ENCODE data around the gene FMNL3.
"Not testable (repeated sequence)": the region's sequence is repeated elsewhere in the genome, so short reads cannot be mapped to it uniquely, and the experiment has no call there.

FMNL3 gene

DNA sequence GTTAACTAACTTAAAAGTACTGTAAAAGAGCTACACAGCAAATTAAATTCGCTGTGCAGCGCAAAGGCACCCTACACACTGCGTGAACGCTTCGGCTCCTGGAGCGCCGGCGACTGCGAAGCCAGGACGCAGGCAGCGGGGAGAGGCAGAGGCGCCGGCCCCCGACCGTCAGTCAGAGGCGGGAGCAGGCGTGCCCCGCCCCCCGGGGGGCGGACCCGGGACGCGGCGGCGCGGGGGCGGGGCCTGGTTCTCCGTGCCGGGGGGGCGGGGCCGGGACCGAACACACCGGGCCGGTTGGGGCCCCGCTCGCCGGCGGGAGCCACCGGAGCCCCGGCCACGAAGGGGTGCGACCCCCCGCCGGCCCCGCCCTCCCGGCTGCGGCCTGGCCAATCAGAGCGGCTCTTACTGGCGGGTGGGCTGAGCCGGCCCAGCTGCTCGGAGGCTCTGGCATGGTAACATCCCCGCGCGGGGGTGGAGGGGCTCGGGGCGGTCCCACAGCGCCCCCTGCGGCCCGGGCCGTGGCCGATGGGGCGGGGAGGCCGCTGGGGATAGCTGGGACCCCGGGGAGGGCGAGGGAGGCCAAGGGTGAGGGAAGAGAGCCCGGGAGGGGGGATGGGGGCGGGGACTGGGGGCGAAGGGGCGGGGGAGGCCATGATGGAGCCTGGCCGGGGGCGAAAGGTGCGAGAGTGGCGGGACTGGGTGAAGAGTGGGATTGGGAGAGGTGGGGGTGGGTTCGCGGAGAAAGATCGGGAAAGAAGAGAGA, 83.9 kb downstream of the FMNL3 start, which contains the start of gene PRPF40B:
Gene PRPF40B (plus strand): TSS at position 420 of the 763 bp plus-strand sequence. CDS start 30 bp downstream, at position 450.
- intact Hi-C loops (cut with DNase I): no loop called here

DNA sequence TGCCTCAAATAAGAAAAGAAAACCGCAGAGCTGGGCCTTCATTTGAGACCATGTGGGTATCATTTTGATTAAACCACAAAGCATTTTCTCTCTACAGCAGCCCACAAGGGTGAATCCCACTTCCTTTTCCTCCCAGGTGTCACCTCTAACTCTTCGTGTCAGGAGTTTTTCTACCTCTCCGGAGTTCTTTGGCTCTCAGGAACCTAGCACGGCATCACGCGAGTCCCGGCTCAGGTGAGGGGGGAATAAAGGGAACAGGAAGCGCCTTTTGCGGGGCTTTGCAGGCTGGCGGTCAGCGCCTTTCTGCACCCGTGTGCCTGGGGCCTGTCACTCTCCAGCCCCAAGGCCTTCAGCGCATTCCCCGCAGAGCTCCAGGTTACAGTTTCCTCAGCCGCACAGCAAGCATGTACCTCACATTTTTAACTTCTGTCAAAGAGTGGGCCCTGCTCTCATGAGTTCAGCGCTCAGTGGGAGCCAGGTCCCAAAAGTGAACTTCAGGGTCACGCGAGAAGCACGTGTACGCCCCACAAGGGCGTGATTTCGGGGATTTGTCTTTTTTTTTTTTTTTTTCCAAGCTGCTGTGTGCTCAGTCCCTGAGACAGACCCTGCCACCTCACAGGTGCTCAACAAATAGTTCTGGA, 84.6 kb downstream of the FMNL3 start:
- peak in 17 of 42 donors; percentile 14 to 60 (median 27) for DNase-seq
- intact Hi-C loops (cut with DNase I): no loop called here

More for the DNA sequence above, 83.9 kb downstream of the FMNL3 start, which contains the start of gene PRPF40B:
- DNase-seq: peak; percentile 62 to 94 (median 88)

DNA sequence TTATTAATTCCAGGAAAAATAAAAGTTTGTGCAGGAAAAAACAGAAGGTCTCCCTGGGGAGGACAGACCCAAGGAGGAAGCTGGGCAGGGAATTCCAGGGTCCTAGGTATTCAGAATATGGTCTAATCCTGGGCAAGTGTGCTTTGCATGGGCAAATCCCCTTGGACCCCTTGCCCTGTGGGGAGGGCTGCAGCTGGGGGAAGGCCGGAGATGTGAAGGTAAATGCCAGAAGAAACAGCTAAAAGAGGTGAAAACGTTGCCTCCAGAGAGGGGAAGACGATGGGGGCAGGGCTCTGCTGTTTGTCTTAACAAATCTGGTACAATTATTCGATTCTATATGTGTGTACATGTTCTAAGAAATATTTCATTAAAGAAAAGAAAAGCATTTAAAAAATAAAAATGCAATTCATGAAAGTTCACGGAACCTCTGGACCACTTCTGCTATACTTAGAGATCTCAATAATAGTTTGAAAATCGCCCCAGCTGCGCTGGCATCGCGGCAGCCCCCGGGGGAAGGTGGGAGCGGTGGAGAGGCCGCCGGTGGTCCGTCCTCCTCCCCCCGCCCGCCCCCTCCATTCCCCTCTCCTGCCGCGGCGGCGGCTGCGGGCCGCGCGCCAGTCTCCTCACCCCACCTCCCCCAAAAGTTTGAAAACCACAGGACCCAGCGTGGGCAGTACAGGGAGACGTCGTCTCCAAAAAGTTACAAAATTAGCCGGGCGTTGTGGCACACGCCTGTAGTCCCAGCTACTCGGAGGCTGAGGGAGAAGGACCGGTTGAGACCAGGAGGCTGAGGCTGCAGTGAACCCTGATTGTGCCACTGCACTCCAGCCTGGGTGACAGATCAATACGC, 85.3 kb downstream of the FMNL3 start:
- DNase-seq: peak in 1 of 42 donors; percentile 32
- intact Hi-C loops (cut with DNase I): no loop called here

DNA sequence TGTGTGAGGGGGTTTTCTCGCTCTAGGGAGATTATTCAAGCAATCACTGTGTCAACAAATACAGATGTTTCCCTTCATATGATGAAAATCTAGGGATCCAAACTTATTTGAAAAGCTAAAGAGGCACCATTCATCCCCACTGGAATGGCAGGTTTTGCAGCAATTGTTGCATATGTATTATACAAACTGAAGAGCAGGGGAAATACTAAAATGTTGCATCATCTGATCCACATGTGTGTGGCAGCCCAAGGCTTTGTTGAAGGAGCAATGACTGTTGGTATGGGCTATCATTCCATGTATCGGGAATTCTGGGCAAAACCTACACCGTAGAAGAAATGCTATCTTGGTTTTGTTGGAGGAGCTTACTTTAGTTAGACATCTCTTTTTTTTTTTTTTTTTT, 87.9 kb downstream of the FMNL3 start:
- no peak for DNase-seq
- intact Hi-C loops (cut with DNase I): no loop called here

DNA sequence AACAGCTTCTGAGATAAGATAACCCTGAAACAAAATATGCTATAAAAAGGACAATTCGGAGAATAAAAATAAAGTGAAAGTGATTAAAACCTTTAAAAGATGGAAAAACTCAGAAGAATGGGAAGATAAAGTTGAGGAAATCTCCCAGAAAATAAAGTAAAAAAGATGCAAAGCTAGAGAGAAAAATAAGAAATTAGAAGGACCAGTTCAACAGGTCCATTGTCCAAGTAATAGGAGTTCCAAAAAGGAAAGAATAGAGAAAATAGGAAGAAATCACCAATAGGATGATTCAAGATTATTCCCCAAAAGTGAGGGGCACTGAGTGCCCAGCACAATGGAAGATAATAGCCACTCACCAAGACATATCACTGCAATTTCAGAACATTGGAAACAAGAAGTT, 88.6 kb downstream of the FMNL3 start:
- intact Hi-C loops (cut with DNase I): no loop called here
- DNase-seq: no peak

DNA sequence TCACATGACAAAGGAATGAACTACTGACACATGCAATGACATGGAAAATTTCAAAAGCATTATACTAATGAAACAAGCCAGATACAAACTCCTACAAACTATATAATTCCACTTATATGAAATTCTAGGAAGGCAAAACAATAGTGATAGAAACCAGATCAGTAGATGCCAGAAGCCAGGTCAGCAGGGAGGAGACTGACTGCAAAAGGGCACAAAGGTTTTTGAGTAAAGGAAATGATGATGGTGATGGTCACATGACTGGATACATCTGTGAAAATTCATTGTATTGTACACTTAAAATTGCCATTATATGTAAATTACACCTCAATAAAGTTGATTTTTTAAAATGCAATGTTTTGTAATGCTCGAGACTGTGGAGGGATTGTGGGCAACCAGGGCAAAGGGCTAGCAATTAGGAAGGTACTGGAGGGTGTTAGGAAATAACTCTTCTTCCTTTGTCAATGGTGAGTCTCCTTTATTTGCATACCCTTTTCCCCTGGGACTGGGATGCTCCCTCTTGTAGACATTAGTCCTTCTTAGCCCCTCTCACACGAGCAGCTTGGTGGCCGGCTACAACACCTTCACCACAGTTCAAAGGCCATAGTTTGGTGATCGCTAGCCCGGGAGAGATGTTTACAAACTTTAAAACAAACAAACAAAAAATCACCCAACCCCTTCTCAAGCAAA, 90.5 kb downstream of the FMNL3 start:
- no peak for DNase-seq
- intact Hi-C loops (cut with DNase I): no loop called here

DNA sequence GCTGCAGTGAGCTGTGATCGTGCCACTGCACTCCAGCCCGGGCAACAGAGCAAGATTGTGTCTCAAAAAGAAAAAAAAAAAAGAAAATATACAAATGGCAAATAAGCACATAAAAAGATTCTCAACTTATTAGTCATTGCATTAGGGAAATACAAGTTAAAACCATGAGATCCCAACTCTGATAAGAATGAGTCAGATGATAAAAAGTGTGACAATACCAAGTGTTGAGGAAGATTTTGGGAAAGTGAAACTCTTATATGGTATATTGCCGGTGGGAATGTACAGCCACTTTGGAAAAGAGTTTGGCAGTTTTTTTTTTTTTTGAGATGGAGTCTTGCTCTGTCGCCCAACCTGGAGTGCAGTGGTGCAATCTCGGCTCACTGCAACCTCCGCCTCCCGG, 91.5 kb downstream of the FMNL3 start:
- DNase-seq: no peak
- intact Hi-C loops (cut with DNase I): no loop called here

DNA sequence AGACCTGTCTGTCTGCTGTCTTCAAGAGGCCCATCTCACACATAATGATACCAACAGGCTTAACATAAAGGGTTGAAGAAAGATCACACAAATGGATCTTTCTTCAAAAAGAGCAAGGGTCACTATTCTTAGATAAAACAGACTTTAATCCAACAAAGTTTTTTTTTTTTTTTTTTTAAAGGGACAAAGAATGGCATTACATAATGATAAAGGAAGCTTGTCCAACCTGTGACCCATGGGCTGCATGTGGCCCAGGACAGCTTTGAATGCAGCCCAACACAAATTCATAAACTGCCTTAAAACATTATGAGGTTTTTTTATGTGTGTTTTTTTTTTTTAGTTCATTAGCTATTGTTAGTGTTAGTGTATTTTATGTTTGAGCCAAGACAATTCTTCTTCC, 95.0 kb downstream of the FMNL3 start:
- intact Hi-C loops (cut with DNase I): no loop called here
- no peak for DNase-seq

DNA sequence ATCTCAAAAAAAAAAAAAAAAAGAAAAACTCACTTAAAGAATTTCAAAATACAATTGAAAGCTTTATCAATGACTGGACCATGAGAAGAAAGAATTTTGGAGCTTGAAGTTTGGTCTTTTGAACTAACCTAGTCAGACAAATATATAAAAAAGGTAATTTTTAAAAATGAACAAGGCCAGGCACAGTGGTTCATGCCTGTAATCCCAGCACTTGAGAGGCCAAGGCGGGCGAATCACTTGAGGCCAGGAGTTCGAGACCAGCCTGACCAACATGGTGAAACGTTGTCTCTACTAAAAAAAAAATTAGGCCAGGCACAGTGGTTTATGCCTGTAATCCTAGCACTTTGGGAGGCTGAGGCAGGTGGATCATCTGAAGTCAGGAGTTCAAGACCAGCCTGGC, 96.4 kb downstream of the FMNL3 start:
- intact Hi-C loops (cut with DNase I); DNase-seq: not testable (repeated sequence)

DNA sequence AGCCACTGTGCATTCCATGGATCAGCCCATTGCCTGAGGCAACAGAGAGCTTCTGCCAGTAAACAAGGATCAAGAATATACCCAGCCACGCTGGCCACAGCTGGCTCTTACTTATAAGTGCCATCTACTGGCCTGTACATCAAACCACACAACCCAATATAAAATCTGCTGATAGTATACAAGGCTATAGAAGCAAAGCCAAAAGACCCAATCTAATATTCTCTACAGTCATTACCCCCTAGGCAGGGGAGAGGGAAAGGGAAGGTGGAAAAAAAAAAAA, 97.4 kb downstream of the FMNL3 start:
- intact Hi-C loops (cut with DNase I): no loop called here
- DNase-seq: no peak

DNA sequence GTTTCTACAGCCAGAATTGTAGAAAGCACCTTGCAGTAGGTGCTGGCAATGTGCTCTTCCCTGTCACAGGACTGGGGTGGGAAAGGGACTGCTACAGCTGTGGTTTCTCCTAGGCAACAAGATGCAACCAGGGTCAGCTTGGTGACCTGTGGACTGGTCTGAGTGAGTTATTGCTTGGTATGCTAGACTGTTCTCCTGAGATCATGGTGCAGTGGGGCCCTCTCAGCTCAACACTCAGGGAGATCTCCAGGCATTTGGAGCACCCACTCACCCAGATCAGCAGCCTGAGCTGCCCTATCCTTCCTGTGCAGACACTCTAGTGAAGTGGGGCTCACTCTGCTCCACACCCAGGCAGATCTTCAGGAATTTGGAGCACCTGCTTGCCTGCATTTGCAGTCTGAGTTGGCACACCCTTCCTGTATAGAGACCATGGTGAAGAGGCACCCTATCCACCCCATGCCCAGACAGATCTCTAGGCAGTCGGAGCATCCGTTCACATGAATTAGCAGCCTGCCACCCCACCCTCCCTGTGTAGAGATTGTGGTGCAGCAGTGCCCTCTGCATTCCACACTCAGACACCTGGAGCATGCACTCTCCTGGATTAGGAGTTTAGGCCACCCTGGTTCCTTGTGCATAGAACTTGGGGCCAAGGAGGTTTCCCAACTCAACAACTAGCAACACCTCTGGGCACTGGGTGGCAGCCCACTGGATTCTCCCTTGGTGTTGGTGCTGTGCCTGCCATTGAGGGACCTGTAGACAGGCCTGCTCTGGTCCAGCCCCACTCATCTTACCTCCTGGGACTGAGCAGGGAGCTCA, 97.9 kb downstream of the FMNL3 start:
- intact Hi-C loops (cut with DNase I): no loop called here
- no peak for DNase-seq

DNA sequence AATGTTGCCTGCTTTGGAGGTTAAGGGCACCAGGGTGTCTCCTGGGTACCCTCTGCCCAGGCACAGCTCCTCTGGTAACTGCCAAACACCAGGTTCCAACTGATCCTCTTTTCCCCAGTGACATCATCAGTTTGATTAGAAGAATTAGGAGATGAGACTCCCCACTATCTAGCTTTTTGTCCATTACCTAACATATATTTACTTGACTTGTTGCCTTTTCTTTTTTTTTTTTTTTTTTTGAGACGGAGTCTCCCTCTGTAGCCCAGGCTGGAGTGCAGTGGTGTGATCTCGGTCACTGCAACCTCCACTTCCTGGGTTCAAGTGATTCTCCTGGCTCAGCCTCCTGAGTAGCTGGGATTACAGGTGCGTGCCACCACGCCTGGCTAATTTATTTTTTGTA, 101.7 kb downstream of the FMNL3 start, which contains the start of gene FAM186B:
Gene FAM186B (minus strand): TSS at position 101 of the 400 bp plus-strand sequence. CDS start 162 bp downstream, outside the sequence.
- DNase-seq; intact Hi-C loops (cut with DNase I): not testable (repeated sequence)

DNA sequence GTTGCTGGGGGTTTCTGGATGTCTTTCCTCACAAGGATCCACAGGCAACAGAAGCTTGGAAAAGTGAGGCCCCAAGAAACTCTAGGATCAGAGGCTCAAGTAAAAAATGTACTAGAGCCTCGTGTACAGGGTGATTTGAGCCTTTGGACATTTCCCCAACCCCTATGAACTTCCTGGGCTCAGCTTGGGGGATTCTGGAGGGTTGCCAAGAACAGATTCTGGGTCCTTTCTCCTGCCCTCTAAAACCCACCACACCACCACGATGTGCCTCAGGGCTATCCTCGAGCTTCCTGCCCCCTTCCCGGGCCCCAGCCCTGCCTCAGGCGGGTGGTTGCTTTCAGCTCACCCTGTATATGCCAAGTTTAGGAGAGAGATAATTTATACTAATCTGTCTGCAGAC, 102.3 kb downstream of the FMNL3 start:
- DNase-seq: no peak
- intact Hi-C loops (cut with DNase I): no loop called here

DNA sequence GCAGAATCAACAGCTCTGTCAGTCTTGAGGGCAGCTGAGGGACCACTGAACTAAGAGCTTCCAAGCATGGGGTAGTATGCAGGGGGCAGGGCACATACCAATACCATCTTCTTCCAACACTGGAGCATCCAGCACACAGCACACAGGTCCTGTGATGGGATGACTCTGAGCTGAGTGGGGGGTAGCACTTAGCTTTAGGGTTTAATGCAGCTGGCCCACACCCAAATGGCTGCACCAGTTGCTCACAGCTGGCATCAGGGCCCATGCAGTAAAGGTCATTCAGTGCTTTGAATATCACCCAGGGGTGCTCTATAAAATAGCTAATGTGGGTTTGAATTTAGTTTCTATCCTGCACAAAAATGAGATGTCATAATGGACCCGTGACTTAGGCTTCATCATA, 103.5 kb downstream of the FMNL3 start:
- intact Hi-C loops (cut with DNase I): no loop called here
- DNase-seq: no peak

DNA sequence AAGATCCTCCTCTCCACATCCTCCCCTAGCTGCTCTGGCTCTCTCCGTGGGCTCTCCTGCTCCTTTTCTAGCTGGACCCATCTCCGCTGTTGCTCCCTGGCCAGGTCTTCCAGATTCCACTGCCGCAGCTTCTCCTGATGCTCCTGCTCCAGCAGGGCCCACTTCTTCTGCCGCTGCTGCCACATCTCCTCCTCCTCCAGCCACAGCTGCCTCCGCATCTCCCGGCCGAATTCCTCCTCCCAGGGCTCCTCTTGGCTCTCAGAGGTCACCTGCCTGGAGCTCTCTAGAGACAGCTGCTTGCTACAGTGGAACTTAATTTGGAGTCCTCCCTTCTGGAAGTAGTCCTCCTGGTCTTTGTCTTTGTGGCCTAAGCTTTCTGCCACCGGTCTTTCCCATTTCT, 107.2 kb downstream of the FMNL3 start:
- DNase-seq: no peak
- intact Hi-C loops (cut with DNase I): no loop called here

DNA sequence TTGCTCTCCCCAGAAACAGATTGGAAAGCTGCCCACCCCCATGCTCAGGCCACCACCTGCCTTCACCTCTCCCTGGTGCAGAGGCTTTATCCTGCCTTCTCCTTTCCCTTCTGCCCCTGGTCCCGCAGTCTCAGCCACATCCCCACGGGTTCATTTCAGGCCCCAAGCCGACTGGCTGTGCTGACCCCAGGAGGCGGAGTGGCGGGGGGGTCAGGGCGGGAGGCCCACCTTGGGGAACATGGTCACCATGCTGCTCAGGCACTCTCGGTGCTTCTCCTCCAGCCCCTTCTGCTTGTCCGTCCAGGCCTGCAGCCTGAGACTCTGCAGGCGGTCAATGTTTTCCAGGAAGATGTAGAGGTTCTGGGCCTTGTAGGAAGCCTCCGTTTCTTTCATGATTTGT, 108.7 kb downstream of the FMNL3 start:
- no peak for DNase-seq
- intact Hi-C loops (cut with DNase I): no loop called here

DNA sequence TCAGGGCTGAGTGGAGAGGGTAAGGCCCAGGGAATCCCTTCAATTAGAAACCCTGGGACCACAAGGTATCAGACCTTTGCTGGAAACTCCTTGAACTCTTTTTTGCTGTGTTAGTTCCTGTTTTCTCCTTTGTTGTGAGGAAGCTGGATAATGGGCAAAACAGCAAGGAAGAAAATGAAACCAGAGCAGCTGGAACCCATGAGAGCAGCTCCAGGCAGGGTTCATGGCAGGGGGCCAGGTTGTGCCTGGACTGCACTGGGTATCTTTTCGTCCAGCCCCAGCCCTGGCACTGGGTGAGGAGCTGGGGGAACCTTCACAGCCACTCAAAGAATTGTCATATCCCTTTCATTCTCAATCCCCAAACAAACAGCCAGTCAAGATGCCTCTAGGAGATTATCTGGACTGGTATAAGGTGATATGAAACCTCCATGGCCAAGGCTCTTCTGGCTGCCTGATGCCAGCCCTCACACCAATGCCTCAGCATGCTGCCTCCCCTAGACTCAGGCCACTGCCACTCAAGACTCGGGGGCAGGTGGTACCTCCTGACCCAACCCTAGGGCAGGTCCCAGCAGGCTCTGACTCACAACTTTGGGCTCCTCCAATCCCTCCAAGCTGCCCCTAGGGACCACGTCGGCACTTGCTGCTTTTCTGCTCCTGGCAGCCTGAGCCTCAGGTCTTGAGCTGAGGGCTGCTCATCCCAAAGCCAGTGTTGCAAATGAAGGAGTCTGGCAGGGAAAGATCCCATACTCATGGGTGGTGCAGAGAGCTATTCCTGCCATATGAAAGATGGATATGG, 118.3 kb downstream of the FMNL3 start:
- peak in 17 of 42 donors; percentile 16 to 59 (median 33) for DNase-seq
- intact Hi-C loops (cut with DNase I): no loop called here

DNA sequence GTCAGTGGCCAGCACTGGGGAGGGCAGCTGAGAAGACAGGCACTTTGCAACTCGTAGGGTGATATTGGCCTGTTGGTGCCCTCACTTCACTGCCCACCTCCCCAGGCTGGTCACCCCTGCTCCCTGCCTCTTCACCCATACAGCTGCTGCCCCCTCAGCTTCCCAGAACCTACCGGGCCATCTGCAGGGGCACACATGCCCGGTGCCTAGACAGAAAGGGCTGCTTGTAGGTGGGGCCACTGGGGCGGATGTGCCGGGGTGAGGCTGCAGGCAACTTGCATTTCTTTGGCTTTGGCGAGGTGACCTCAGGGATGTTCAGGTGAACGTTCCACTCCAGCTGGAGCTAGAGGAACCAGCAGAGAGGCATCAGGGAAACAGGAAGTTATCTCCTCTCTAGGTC, 118.9 kb downstream of the FMNL3 start:
- intact Hi-C loops (cut with DNase I): no loop called here
- DNase-seq: no peak
